Tibial nerve (tissue), 4 donors: ENCODE measurements around the gene CDS2.

ENCODE experiments used
- EP300 ChIP-seq, 2 donors: sonication (generic); formaldehyde crosslinking; IDR thresholded peaks; one replicate each; pipeline ENCODE4 v1.6.1; 2017; ENCODE audit warnings: antibody characterized with exemption in 2 of 2, mild to moderate bottlenecking in 1 of 2
- TF ChIP-seq, protein P1 (sequence below), 5 experiments: fragments of 200-600 bp in 3 of 5; fragments of 450-650 bp in 2 of 5; sonication (generic) in 3 of 5; IDR thresholded peaks; one replicate each; pipeline ENCODE4 v1.5.1; 2016 to 2019; ENCODE audit warnings: antibody characterized with exemption in 5 of 5, mild to moderate bottlenecking in 3 of 5, moderate library complexity in 2 of 5

DNA sequence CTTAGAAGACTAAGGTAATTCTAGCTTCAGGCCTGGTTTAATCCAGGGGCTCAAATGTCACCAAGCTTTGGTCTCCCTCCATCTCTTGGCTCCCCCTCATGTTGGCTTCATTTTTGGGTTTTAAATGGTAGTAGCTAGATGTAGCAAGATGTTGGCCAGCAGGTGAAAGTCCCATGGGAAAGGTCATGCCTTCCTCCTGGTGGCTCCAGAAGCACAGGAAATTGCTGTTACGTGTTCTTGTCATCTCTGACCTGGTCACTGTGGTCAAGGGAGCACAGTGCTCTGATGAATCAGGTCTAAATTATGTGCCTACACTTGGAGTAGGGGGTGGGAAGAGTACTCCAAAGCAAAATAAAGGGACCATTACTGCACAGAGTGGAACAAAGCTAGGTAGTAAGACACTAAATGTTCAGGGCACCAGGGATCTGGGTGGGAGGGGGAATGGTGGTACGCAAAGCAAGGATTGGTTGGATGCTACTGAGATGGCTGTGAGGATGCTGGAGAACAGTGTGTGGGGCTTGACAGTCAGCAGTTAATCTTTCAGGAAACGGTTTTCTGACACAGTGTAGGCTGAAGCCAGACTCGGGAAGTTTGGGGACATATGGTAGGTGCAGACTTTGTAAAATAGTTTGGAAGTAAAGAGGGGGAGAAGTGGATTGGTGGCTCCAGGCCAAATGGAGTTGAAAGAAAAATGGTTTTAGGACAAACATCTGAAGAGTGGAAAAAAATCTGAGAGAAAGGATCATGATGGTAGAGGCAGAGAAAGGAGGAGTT, 30.1 kb downstream of the CDS2 start:
- TF ChIP-seq, protein P1, sequence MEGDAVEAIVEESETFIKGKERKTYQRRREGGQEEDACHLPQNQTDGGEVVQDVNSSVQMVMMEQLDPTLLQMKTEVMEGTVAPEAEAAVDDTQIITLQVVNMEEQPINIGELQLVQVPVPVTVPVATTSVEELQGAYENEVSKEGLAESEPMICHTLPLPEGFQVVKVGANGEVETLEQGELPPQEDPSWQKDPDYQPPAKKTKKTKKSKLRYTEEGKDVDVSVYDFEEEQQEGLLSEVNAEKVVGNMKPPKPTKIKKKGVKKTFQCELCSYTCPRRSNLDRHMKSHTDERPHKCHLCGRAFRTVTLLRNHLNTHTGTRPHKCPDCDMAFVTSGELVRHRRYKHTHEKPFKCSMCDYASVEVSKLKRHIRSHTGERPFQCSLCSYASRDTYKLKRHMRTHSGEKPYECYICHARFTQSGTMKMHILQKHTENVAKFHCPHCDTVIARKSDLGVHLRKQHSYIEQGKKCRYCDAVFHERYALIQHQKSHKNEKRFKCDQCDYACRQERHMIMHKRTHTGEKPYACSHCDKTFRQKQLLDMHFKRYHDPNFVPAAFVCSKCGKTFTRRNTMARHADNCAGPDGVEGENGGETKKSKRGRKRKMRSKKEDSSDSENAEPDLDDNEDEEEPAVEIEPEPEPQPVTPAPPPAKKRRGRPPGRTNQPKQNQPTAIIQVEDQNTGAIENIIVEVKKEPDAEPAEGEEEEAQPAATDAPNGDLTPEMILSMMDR (IDR thresholded peaks at IDR 0.05): no peak
- TF ChIP-seq EP300 (IDR thresholded peaks at IDR 0.05): no peak
